ENCODE data around the gene PCDHAC1.

GRCh38 chr5:140969880-140970279 is 43.8 kb downstream of the PCDHAC1 start:
- TF ChIP-seq, protein P1, sequence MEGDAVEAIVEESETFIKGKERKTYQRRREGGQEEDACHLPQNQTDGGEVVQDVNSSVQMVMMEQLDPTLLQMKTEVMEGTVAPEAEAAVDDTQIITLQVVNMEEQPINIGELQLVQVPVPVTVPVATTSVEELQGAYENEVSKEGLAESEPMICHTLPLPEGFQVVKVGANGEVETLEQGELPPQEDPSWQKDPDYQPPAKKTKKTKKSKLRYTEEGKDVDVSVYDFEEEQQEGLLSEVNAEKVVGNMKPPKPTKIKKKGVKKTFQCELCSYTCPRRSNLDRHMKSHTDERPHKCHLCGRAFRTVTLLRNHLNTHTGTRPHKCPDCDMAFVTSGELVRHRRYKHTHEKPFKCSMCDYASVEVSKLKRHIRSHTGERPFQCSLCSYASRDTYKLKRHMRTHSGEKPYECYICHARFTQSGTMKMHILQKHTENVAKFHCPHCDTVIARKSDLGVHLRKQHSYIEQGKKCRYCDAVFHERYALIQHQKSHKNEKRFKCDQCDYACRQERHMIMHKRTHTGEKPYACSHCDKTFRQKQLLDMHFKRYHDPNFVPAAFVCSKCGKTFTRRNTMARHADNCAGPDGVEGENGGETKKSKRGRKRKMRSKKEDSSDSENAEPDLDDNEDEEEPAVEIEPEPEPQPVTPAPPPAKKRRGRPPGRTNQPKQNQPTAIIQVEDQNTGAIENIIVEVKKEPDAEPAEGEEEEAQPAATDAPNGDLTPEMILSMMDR (conservative IDR thresholded peaks at IDR 0.05; ENCODE audit: low read length), result no peak
- no peak for TF ChIP-seq EZH2phosphoT487 (IDR thresholded peaks at IDR 0.05; ENCODE audit: borderline replicate concordance, low read depth, low read length)

Data from OCI-LY7 (cell line).